ENCODE results near the gene LMO3. TPM values are rescaled to one million over a fixed set of nuclear protein-coding genes. Genes with fewer than 3 reads are reported as not detected.

Gene LMO3
- total and polyA plus RNA-seq, 2 of the 8 experiments (the other 6 are each of a cell fraction or from before 2014, with no cell fraction given) = 4.7 to 16.7 TPM

GRCh38 chr12:16581416-16581815 lies 24.5 kb downstream of the LMO3 start (continued):
- TF ChIP-seq CTCF (IDR thresholded peaks at IDR 0.05; ENCODE audit: control extremely low read depth in 1 of 3, insufficient read depth in 1 of 3, low read depth in 1 of 3, low read length in 3 of 3) (no peak), TEAD4 (IDR thresholded peaks at IDR 0.05; ENCODE audit: low read depth, low read length) (no peak), KDM4A (IDR thresholded peaks at IDR 0.05; ENCODE audit: low read depth, low read length, severe bottlenecking) (no peak)

Data from H1 (cell line).